Ishikawa (cell line): ENCODE measurements around the gene SIVA1.

Source experiments
- CEBPB ChIP-seq: IDR thresholded peaks from 2 replicates; pipeline ENCODE4 v1.6.1; 2012
- CREB1 ChIP-seq: IDR thresholded peaks from 2 replicates; pipeline ENCODE4 v1.6.1; 2012; ENCODE audit warnings: low read depth
- EGR1 ChIP-seq: IDR thresholded peaks from 2 replicates; pipeline ENCODE4 v1.6.1; 2012
- EP300 ChIP-seq: IDR thresholded peaks from 2 replicates; pipeline ENCODE4 v1.6.1; 2012; ENCODE audit warnings: borderline replicate concordance
- FOXM1 ChIP-seq: IDR thresholded peaks from 2 replicates; pipeline ENCODE4 v1.6.1; 2012; ENCODE audit warnings: low read depth, borderline replicate concordance
- MAX ChIP-seq: IDR thresholded peaks from 2 replicates; pipeline ENCODE4 v1.6.1; 2012
- NFIC ChIP-seq: IDR thresholded peaks from 2 replicates; pipeline ENCODE4 v1.6.1; 2012
- RAD21 ChIP-seq: IDR thresholded peaks from 2 replicates; pipeline ENCODE4 v1.6.1; 2012; ENCODE audit warnings: low read depth
- TAF1 ChIP-seq: IDR thresholded peaks from 2 replicates; pipeline ENCODE4 v1.6.1; 2012; ENCODE audit warnings: low read depth, mild to moderate bottlenecking
- TCF12 ChIP-seq: IDR thresholded peaks from 2 replicates; pipeline ENCODE4 v1.6.1; 2012; ENCODE audit warnings: low read depth
- TEAD4 ChIP-seq: IDR thresholded peaks from 2 replicates; pipeline ENCODE4 v1.6.1; 2012
- YY1 ChIP-seq: IDR thresholded peaks from 2 replicates; pipeline ENCODE4 v1.6.1; 2012; ENCODE audit warnings: low read depth
- ZBTB7A ChIP-seq: IDR thresholded peaks from 2 replicates; pipeline ENCODE4 v1.6.1; 2012; ENCODE audit warnings: low read depth
- TF ChIP-seq, protein P1 (sequence below): IDR thresholded peaks from 2 replicates; pipeline ENCODE4 v1.6.1; 2012
- TF ChIP-seq, protein P2 (sequence below): IDR thresholded peaks from 2 replicates; pipeline ENCODE4 v1.6.1; 2012; ENCODE audit warnings: low read depth, mild to moderate bottlenecking

SIVA1 gene

DNA sequence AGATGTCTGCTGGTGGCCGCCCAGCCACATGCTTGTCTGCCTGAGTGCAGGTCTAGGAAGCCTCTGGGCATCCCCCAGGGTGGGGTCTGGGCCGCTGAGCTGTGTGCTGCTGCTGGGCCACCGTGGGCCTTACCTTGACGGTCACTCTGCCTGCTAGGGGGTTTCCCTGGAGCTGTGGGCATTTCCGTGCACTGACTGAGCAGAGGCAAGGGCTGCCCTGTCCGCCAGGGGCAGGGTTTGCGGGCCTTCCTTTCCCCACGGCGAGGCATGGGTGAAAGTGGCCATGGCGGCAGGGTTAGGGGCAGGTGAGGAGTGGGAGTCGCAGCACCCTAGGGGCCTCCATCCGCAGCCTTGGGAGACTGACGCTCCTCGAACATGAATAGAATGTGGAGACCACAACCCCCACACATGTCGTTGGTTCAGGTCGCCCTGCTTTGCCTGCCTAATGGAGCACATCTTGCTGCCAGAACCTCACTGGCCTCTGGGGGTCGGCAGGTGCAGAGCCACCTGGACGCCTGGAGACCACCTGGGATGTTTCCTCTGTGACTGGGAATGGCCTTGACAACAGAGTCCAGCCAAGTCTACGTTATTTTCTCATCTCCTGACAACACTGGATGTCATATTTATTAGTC, 50.4 kb downstream of the SIVA1 start:
- no peak for TF ChIP-seq YY1
- no peak for TF ChIP-seq FOXM1
- TF ChIP-seq RAD21 = no peak
- TF ChIP-seq CREB1 = no peak
- no peak for TF ChIP-seq TEAD4

DNA sequence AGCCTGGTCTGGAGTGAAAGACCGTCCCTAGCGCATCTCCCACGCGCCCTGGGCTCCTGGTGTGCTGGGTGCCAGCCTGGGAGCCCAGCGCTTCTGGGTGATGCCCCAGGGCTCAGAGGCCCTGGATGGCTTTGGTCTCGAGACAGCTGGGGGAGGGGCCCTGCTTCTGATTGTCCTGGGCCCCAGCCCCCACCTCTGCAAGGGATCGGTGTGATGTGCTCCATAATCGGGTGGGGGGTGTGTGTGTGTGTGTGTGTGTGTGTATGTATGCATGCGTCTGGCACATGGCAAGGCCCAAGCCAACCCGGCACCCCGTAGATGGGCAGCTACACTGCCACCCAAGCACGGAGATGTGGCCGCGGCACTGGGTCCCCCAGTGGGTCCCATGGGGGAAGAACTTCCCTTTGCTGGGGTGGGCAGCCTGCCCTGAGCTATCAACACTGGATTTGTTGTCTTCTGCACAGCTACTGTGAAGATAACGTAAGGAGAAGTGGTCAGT, 51.0 kb downstream of the SIVA1 start:
- TF ChIP-seq CREB1 (no peak), CEBPB (no peak), NFIC (no peak), MAX (no peak), EP300 (no peak), RAD21 (no peak), TEAD4 (no peak), FOXM1 (no peak)
- TF ChIP-seq, protein P1, sequence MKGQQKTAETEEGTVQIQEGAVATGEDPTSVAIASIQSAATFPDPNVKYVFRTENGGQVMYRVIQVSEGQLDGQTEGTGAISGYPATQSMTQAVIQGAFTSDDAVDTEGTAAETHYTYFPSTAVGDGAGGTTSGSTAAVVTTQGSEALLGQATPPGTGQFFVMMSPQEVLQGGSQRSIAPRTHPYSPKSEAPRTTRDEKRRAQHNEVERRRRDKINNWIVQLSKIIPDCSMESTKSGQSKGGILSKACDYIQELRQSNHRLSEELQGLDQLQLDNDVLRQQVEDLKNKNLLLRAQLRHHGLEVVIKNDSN = no peak

GRCh38 chr14:104804481-104805325, 51.8 kb downstream of the SIVA1 start:
- no peak for TF ChIP-seq CREB1
- TF ChIP-seq TCF12 = no peak
- no peak for TF ChIP-seq TEAD4
- no peak for TF ChIP-seq FOXM1
- TF ChIP-seq, protein P1 = no peak
- no peak for TF ChIP-seq RAD21
- no peak for TF ChIP-seq ZBTB7A
- TF ChIP-seq MAX = no peak
- no peak for TF ChIP-seq NFIC
- no peak for TF ChIP-seq CEBPB
- TF ChIP-seq EP300 = no peak
- no peak for TF ChIP-seq EGR1

DNA sequence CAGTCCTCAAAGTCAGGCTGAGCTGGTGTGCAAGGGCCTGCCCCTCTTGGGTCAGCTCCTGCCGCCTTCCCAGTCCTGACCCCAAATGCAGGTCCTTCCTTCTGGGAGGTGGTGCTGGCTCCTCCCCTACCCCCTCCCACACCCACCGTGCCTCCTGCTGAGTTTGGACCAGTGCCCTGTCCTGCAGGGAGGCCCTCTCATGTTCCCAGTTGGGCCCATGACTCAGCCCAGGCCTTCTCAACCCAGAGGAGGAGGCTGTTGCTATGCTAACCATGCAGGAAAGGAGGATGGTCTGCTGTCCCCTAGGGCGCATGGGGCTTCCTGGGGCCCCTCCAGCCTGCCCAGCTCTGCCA, 52.4 kb downstream of the SIVA1 start:
- TF ChIP-seq ZBTB7A (no peak; the same call in 1 of the 2 replicates), NFIC (peak; percentile 97), TCF12 (peak; percentile 86), RAD21 (no peak), TEAD4 (peak; percentile 45; the same call in 1 of the 2 replicates), EGR1 (peak; percentile 62), EP300 (peak; percentile 76; the same call in 1 of the 2 replicates)
- TF ChIP-seq, protein P1 = peak; percentile 30; the same call in 1 of the 2 replicates

DNA sequence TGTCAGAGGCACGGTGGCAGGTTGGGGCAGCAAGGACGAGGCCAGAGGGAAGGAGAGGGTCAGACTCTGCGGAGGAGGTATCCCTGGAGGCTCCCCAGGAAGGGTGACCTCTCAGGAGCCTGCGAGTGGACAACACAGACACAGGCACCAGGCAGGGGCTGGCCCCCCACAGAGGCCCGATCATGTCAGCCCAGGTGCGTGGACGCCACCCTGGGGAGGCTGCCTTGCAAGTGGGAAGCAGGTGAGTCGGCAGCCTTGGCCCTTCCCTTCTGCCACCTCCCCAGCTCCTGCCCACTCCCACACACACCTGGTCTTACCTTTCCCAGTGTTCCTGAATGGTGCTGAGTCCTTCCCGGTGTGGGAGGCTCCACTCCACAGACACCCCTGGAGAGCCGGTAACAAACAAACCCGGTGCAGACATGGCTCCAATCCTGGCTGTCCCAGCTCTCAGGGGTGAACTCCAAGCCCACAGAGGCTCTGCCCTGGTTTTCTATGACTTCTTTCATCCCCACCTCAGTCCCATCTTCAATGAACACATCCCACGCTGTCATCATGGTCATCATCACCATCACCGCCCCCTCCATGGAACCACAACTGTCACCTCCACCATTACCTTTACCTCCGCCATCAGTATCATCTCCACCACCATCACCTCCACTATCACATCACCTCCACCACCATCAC, 53.1 kb downstream of the SIVA1 start:
- no peak for TF ChIP-seq NFIC
- TF ChIP-seq, protein P1 = no peak
- TF ChIP-seq TCF12 = no peak
- no peak for TF ChIP-seq FOXM1
- TF ChIP-seq EP300 = no peak
- TF ChIP-seq RAD21 = no peak
- TF ChIP-seq CREB1 = no peak

DNA sequence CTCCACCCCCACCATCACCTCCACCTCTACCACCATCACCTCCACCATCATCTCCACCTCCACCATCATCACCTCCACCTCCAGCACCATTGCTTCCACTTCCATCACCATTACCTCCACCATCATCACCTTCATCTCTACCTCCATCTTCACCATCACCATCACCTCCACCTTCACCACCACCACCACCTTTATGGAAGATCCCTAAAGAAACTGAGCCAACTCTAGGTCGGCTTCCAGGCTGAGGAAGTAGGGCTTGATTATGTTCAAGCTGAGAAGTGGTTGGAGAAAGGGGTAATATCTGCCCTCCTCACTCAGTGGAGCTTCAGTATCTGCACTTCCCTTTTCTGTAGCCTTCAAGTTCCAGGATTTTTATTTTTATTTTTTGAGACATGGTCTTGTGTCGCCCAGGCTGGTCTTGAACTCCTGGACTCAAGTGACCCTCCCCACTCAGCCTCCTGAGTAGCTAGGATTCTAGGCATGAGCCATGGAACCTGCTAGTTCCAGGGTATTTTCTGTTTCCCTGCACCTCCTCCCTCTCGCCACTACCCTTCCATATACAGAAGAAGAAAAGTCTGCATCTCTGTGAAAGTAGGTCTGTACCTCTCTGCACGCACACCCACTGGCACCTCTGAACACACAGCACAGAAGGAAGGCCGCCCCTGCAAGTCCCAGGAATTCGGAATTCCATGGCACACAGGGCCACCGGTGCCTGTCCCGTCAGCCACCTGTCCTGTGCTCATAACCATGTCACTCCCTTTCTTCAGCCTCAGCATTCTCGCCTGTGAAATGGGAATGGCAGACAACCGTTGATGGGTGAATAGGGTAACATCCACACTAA, 53.9 kb downstream of the SIVA1 start:
- TF ChIP-seq CREB1 = no peak
- no peak for TF ChIP-seq TEAD4
- TF ChIP-seq TAF1 = no peak
- no peak for TF ChIP-seq YY1

- TF ChIP-seq CREB1 (no peak), TCF12 (no peak), TEAD4 (no peak), MAX (no peak), EP300 (no peak), RAD21 (no peak), FOXM1 (no peak), YY1 (no peak), TAF1 (no peak), EGR1 (no peak), CEBPB (no peak), ZBTB7A (no peak)
- TF ChIP-seq, protein P2, sequence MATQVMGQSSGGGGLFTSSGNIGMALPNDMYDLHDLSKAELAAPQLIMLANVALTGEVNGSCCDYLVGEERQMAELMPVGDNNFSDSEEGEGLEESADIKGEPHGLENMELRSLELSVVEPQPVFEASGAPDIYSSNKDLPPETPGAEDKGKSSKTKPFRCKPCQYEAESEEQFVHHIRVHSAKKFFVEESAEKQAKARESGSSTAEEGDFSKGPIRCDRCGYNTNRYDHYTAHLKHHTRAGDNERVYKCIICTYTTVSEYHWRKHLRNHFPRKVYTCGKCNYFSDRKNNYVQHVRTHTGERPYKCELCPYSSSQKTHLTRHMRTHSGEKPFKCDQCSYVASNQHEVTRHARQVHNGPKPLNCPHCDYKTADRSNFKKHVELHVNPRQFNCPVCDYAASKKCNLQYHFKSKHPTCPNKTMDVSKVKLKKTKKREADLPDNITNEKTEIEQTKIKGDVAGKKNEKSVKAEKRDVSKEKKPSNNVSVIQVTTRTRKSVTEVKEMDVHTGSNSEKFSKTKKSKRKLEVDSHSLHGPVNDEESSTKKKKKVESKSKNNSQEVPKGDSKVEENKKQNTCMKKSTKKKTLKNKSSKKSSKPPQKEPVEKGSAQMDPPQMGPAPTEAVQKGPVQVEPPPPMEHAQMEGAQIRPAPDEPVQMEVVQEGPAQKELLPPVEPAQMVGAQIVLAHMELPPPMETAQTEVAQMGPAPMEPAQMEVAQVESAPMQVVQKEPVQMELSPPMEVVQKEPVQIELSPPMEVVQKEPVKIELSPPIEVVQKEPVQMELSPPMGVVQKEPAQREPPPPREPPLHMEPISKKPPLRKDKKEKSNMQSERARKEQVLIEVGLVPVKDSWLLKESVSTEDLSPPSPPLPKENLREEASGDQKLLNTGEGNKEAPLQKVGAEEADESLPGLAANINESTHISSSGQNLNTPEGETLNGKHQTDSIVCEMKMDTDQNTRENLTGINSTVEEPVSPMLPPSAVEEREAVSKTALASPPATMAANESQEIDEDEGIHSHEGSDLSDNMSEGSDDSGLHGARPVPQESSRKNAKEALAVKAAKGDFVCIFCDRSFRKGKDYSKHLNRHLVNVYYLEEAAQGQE = no peak
- TF ChIP-seq, protein P1 = no peak
These were observed 55.5 kb downstream of the SIVA1 start for GRCh38 chr14:104808456-104808855.
